ENCODE data around the gene LRRC71. TPM values are rescaled to one million over a fixed set of nuclear protein-coding genes. Genes with fewer than 3 reads are reported as not detected.
A peak's percentile ranks its signal among the peaks of the same experiment; 100 is the strongest.

LRRC71 gene
- total and polyA plus RNA-seq, 2 of the 8 experiments (the other 6 are each of a cell fraction or from before 2014, with no cell fraction given), result 0.05 TPM; not detected in 1

GRCh38 chr1:156909671-156910070 is 10.8 kb upstream of the LRRC71 start:
- DNase-seq (ENCODE audit: low read depth in 1 of 2, low spot score in 2 of 2) (no peak), FAIRE-seq (no peak)
- H2BK5ac ChIP-seq (ENCODE audit: low read depth, low read length), result no peak overlapping the region
- no peak overlapping the region for H2BK20ac ChIP-seq (ENCODE audit: low read length)
- no peak overlapping the region for H2BK120ac ChIP-seq (replicated peaks; ENCODE audit: low read depth, low read length)
- no peak overlapping the region for H3K4me3 ChIP-seq (ENCODE audit: extremely low read depth in 1 of 4, insufficient read depth in 2 of 4, low read depth in 3 of 4, low read length in 4 of 4)
- peaks cover 2 to 12% (median 10%) of the 10 kb centered on the region in 4 experiments for H3K4me1 ChIP-seq (replicated peaks in 1 of 4; ENCODE audit: control insufficient read depth in 3 of 4, insufficient read depth in 4 of 4, low read length in 3 of 4)
- no peak overlapping the region for H3K18ac ChIP-seq (ENCODE audit: extremely low read depth, low read length)
- H2BK12ac ChIP-seq (ENCODE audit: low read depth, low read length), result no peak overlapping the region
- H3K9me3 ChIP-seq (ENCODE audit: insufficient read depth in 2 of 2, low read depth in 1 of 2, low read length in 1 of 2), result peaks cover 0 to 4% of the 10 kb centered on the region in 2 experiments; a peak in 1 of 4 replicates
- peaks cover 0 to 6% of the 10 kb centered on the region in 2 experiments for H4K20me1 ChIP-seq (replicated peaks in 1 of 2; ENCODE audit: control insufficient read depth in 1 of 2, insufficient read depth in 2 of 2, low read length in 2 of 2)
- ChIA-PET CTCF (ENCODE audit: partially characterized antibody) (interaction anchor here (1.0 to 4.5 kb wide), 11 partner anchors 10 to 221 kb away, joined by 3 to 73 read pairs (median 5); partner anchors contain the start of gene NTRK1), POLR2A (ENCODE audit: partially characterized antibody) (interaction anchor here (2.0 kb wide), 1 partner anchor 18 kb away, joined by 5 read pairs; no protein-coding TSS in a partner anchor)
- H3K9ac ChIP-seq (replicated peaks in 1 of 4; ENCODE audit: extremely low read depth in 1 of 4, low read depth in 3 of 4, low read length in 3 of 4), result no peak overlapping the region
- no peaks in the 10 kb centered on the region for H3K36me3 ChIP-seq (ENCODE audit: control insufficient read depth in 2 of 4, insufficient read depth in 4 of 4, low read length in 3 of 4)
- no peak overlapping the region for H3K4ac ChIP-seq (replicated peaks; ENCODE audit: insufficient read length, low read depth, low read length)
- peaks cover 3% of the 10 kb centered on the region; the same call in 1 of the 2 replicates for H3K23me2 ChIP-seq (ENCODE audit: low read depth, low read length)
- no peak overlapping the region for H4K5ac ChIP-seq (ENCODE audit: insufficient read length, low read depth, low read length)
- no peak overlapping the region for H2AK5ac ChIP-seq (ENCODE audit: low read depth, low read length)
- no peak overlapping the region for H3K27ac ChIP-seq (ENCODE audit: low read depth, low read length)
- H3K27me3 ChIP-seq (replicated peaks in 1 of 4; ENCODE audit: control insufficient read depth in 3 of 4, extremely low read depth in 1 of 4, insufficient read depth in 3 of 4, low read length in 3 of 4), result peaks cover 0 to 15% (median 11%) of the 10 kb centered on the region in 4 experiments; a peak in 6 of 7 replicates
- H3K56ac ChIP-seq (replicated peaks; ENCODE audit: insufficient read length, low read depth, low read length), result no peak overlapping the region
- no peaks in the 10 kb centered on the region for H3K79me1 ChIP-seq (ENCODE audit: low read depth, low read length)
- no peaks in the 10 kb centered on the region for H3K79me2 ChIP-seq (ENCODE audit: control insufficient read depth in 1 of 2, insufficient read depth in 2 of 2, low read length in 2 of 2)
- H2BK15ac ChIP-seq (ENCODE audit: low read length), result no peak overlapping the region
- H4K8ac ChIP-seq (ENCODE audit: extremely low read depth, insufficient read depth, low read length), result peak overlapping the region; percentile 4; the same call in 1 of the 2 replicates
- no peak overlapping the region for H3K23ac ChIP-seq (ENCODE audit: insufficient read length)
- no peak overlapping the region; a peak in 1 of 4 replicates for H3K4me2 ChIP-seq (ENCODE audit: insufficient read depth in 1 of 2, low read depth in 2 of 2, low read length in 2 of 2)
- H3K14ac ChIP-seq (ENCODE audit: insufficient read length), result no peak overlapping the region
- no peak overlapping the region for H2AFZ ChIP-seq (ENCODE audit: low read length)
- no peak overlapping the region for H4K91ac ChIP-seq (replicated peaks; ENCODE audit: insufficient read length, low read length)
- 82% methylated on average over 5 of the region's 5 CpGs; no CpG with 5 or more reads in 1 of the 2 experiments for whole genome bisulfite sequencing, 2 experiments (ENCODE audit: extremely low coverage in 1 of 2, insufficient coverage in 1 of 2, insufficient read length in 1 of 2, insufficient replicate concordance in 2 of 2, low coverage in 1 of 2, low lambda C conversion rate in 2 of 2, missing lambda C conversion rate in 1 of 2)
- TF ChIP-seq RFX5 (IDR thresholded peaks at IDR 0.05; ENCODE audit: borderline replicate concordance, low read depth, low read length) (no peak), SIX5 (IDR thresholded peaks at IDR 0.05; ENCODE audit: low read depth, low read length) (no peak), JUN (IDR thresholded peaks at IDR 0.05; ENCODE audit: low read depth, low read length) (no peak), NRF1 (IDR thresholded peaks at IDR 0.05; ENCODE audit: low read depth, low read length) (no peak), EGR1 (IDR thresholded peaks at IDR 0.05; ENCODE audit: borderline replicate concordance, low read depth, low read length) (no peak), NANOG (IDR thresholded peaks at IDR 0.05; ENCODE audit: insufficient read depth, low read depth, low read length, poor library complexity, severe bottlenecking) (no peak), CBX8 (IDR thresholded peaks at IDR 0.05; ENCODE audit: borderline replicate concordance, low read depth, low read length) (no peak), FOSL1 (IDR thresholded peaks at IDR 0.05; ENCODE audit: insufficient read depth, low read depth, low read length) (no peak)
